ENCODE measurements around the gene GCLM. TPM values are rescaled to one million over a fixed set of nuclear protein-coding genes. Genes with fewer than 3 reads are reported as not detected.

Gene GCLM
- total RNA-seq, 1 donor: 27.5 TPM

- Histone ChIP-seq H2AFZ (ENCODE audit: low read length) (no peak overlapping the region), H3K4me3 (ENCODE audit: insufficient read depth, low read length) (peak overlapping the region; percentile 95), H3K4me2 (ENCODE audit: insufficient read depth, low read length) (peak overlapping the region; percentile 95), H3K27ac (ENCODE audit: low read depth, low read length) (no peak overlapping the region), H3K9me3 (ENCODE audit: low read depth, low read length) (no peaks in the 10 kb centered on the region), H4K20me1 (ENCODE audit: insufficient read depth, low read length) (peaks cover 9% of the 10 kb centered on the region), H3K79me2 (ENCODE audit: insufficient read depth, low read length) (peaks cover 40% of the 10 kb centered on the region), H3K27me3 (ENCODE audit: insufficient read depth, low read length) (no peaks in the 10 kb centered on the region), H3K4me1 (ENCODE audit: insufficient read depth, low read length) (peaks cover 11% of the 10 kb centered on the region), H3K36me3 (ENCODE audit: insufficient read depth, low read length) (peaks cover 47% of the 10 kb centered on the region)
- no peak for TF ChIP-seq CTCF (IDR thresholded peaks at IDR 0.05; ENCODE audit: extremely low read depth, low read depth, low read length)
- DNase-seq (ENCODE audit: insufficient read length, low spot score, missing footprints): no peak
These were observed 31.7 kb downstream of the GCLM start for GRCh38 chr1:93877529-93877928.

- Histone ChIP-seq H3K9me3 (ENCODE audit: low read depth, low read length) (no peaks in the 10 kb centered on the region), H3K36me3 (ENCODE audit: insufficient read depth, low read length) (peaks cover 60% of the 10 kb centered on the region), H4K20me1 (ENCODE audit: insufficient read depth, low read length) (peaks cover 9% of the 10 kb centered on the region), H3K79me2 (ENCODE audit: insufficient read depth, low read length) (peaks cover 40% of the 10 kb centered on the region), H3K4me3 (ENCODE audit: insufficient read depth, low read length) (no peak overlapping the region), H2AFZ (ENCODE audit: low read length) (no peak overlapping the region), H3K27ac (ENCODE audit: low read depth, low read length) (no peak overlapping the region), H3K4me1 (ENCODE audit: insufficient read depth, low read length) (peaks cover 11% of the 10 kb centered on the region), H3K27me3 (ENCODE audit: insufficient read depth, low read length) (no peaks in the 10 kb centered on the region), H3K4me2 (ENCODE audit: insufficient read depth, low read length) (no peak overlapping the region)
- TF ChIP-seq CTCF (IDR thresholded peaks at IDR 0.05; ENCODE audit: extremely low read depth, low read depth, low read length): no peak
- DNase-seq (ENCODE audit: insufficient read length, low spot score, missing footprints): no peak
These were observed 33.0 kb downstream of the GCLM start for GRCh38 chr1:93876244-93876643.

GRCh38 chr1:93874025-93874651 lies 35.1 kb downstream of the GCLM start:
- Histone ChIP-seq H3K4me1 (ENCODE audit: insufficient read depth, low read length) (peaks cover 11% of the 10 kb centered on the region), H3K27ac (ENCODE audit: low read depth, low read length) (peak overlapping the region; percentile 38), H3K4me3 (ENCODE audit: insufficient read depth, low read length) (no peak overlapping the region), H3K4me2 (ENCODE audit: insufficient read depth, low read length) (no peak overlapping the region), H4K20me1 (ENCODE audit: insufficient read depth, low read length) (peaks cover 9% of the 10 kb centered on the region), H2AFZ (ENCODE audit: low read length) (no peak overlapping the region), H3K79me2 (ENCODE audit: insufficient read depth, low read length) (peaks cover 36% of the 10 kb centered on the region), H3K27me3 (ENCODE audit: insufficient read depth, low read length) (no peaks in the 10 kb centered on the region), H3K9me3 (ENCODE audit: low read depth, low read length) (no peaks in the 10 kb centered on the region), H3K36me3 (ENCODE audit: insufficient read depth, low read length) (peaks cover 81% of the 10 kb centered on the region)
- TF ChIP-seq CTCF (IDR thresholded peaks at IDR 0.05; ENCODE audit: extremely low read depth, low read depth, low read length): peak; percentile 62
- peak; percentile 66 for DNase-seq (ENCODE audit: insufficient read length, low spot score, missing footprints)

- DNase-seq (ENCODE audit: insufficient read length, low spot score, missing footprints): no peak
- H3K36me3 ChIP-seq (ENCODE audit: insufficient read depth, low read length): peaks cover 70% of the 10 kb centered on the region
These were observed 37.9 kb downstream of the GCLM start for GRCh38 chr1:93871366-93871765.

More at GRCh38 chr1:93871366-93871765, 37.9 kb downstream of the GCLM start:
- Histone ChIP-seq H3K79me2 (ENCODE audit: insufficient read depth, low read length) (peaks cover 9% of the 10 kb centered on the region), H3K27me3 (ENCODE audit: insufficient read depth, low read length) (no peaks in the 10 kb centered on the region), H2AFZ (ENCODE audit: low read length) (no peak overlapping the region), H3K4me2 (ENCODE audit: insufficient read depth, low read length) (no peak overlapping the region), H3K4me1 (ENCODE audit: insufficient read depth, low read length) (no peaks in the 10 kb centered on the region), H4K20me1 (ENCODE audit: insufficient read depth, low read length) (peaks cover 6% of the 10 kb centered on the region), H3K9me3 (ENCODE audit: low read depth, low read length) (no peaks in the 10 kb centered on the region), H3K4me3 (ENCODE audit: insufficient read depth, low read length) (no peak overlapping the region), H3K27ac (ENCODE audit: low read depth, low read length) (no peak overlapping the region)
- no peak for TF ChIP-seq CTCF (IDR thresholded peaks at IDR 0.05; ENCODE audit: extremely low read depth, low read depth, low read length)
